ENCODE results near the gene ECI2. TPM values are rescaled to one million over a fixed set of nuclear protein-coding genes. Genes with fewer than 3 reads are reported as not detected.
"Not testable (repeated sequence)": the region's sequence is repeated elsewhere in the genome, so short reads cannot be mapped to it uniquely, and the experiment has no call there.

Gene ECI2
- total RNA-seq, 1 experiment from 2014 or later: 235 TPM

GRCh38 chr6:4102687-4103244 is 32.6 kb downstream of the ECI2 start:
- no peak for DNase-seq (ENCODE audit: low spot score)

- DNase-seq (ENCODE audit: low spot score): no peak
Measured at GRCh38 chr6:4101298-4101697, 34.1 kb downstream of the ECI2 start.

- no peak for DNase-seq (ENCODE audit: low spot score)
Measured at GRCh38 chr6:4100655-4101054, 34.7 kb downstream of the ECI2 start.

- no peak for DNase-seq (ENCODE audit: low spot score)
Measured at GRCh38 chr6:4093288-4093687, 42.1 kb downstream of the ECI2 start.

GRCh38 chr6:4091941-4092340 is 43.4 kb downstream of the ECI2 start:
- DNase-seq (ENCODE audit: low spot score): no peak

- not testable (repeated sequence) for DNase-seq (ENCODE audit: low spot score)
Measured at GRCh38 chr6:4090043-4090442, 45.3 kb downstream of the ECI2 start.

GRCh38 chr6:4088704-4089103 is 46.7 kb downstream of the ECI2 start:
- no peak for DNase-seq (ENCODE audit: low spot score)

- DNase-seq (ENCODE audit: low spot score): no peak
Measured at GRCh38 chr6:4085332-4085700, 50.1 kb downstream of the ECI2 start.

GRCh38 chr6:4084444-4085331 is 50.7 kb downstream of the ECI2 start:
- DNase-seq (ENCODE audit: low spot score): no peak

- DNase-seq (ENCODE audit: low spot score): no peak
Measured at GRCh38 chr6:4078691-4079471, 56.5 kb downstream of the ECI2 start, which contains the start of gene FAM217A. TSS of gene FAM217A (minus strand) at chr6:4079137. CDS start at chr6:4077414, 1,723 bp downstream.

- DNase-seq (ENCODE audit: low spot score): no peak
Measured at GRCh38 chr6:4074478-4075235, 60.7 kb downstream of the ECI2 start.

GRCh38 chr6:4071330-4071729 is 64.0 kb downstream of the ECI2 start:
- no peak for DNase-seq (ENCODE audit: low spot score)

- DNase-seq (ENCODE audit: low spot score): no peak
Measured at GRCh38 chr6:4069199-4069598, 66.2 kb downstream of the ECI2 start.

GRCh38 chr6:4067673-4068072 is 67.7 kb downstream of the ECI2 start:
- DNase-seq (ENCODE audit: low spot score): no peak

- no peak for DNase-seq (ENCODE audit: low spot score)
Measured at GRCh38 chr6:4066029-4066755, 69.2 kb downstream of the ECI2 start.

Other genes with a start within 250 kb of the ECI2 start
- not detected in 2 replicates for gene FAM217A, start 56.4 kb downstream of the ECI2 start, total RNA-seq (2014; rRNA removed; shearing (Covaris generic))

All from A172 (cell line).